ENCODE results near the gene ELFN1.

DNA sequence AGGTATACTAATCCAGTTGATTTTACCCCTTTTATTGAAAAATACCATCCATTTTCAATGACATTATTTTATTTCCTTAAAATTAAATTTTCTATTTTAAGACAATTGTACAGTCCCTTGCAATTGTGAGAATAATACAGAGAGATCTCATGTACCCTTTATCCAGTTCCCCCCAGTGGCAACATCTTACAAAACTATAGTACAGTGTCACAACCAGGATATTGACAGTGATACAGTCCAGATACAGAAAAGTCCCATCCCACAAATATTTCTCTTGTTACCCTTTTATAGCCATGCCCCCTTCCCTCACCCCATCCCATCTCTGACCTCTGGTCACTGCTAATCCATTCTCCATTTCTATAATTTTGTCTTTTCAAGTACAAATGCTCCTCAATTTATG is 18.5 kb downstream of the ELFN1 start:
- TF ChIP-seq POLR2A (IDR thresholded peaks at IDR 0.05) = no peak
- TF ChIP-seq, protein P1, sequence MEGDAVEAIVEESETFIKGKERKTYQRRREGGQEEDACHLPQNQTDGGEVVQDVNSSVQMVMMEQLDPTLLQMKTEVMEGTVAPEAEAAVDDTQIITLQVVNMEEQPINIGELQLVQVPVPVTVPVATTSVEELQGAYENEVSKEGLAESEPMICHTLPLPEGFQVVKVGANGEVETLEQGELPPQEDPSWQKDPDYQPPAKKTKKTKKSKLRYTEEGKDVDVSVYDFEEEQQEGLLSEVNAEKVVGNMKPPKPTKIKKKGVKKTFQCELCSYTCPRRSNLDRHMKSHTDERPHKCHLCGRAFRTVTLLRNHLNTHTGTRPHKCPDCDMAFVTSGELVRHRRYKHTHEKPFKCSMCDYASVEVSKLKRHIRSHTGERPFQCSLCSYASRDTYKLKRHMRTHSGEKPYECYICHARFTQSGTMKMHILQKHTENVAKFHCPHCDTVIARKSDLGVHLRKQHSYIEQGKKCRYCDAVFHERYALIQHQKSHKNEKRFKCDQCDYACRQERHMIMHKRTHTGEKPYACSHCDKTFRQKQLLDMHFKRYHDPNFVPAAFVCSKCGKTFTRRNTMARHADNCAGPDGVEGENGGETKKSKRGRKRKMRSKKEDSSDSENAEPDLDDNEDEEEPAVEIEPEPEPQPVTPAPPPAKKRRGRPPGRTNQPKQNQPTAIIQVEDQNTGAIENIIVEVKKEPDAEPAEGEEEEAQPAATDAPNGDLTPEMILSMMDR (IDR thresholded peaks at IDR 0.05) = no peak
